HG02981 (cell line): ENCODE measurements around the gene SLC35F4.
"Not testable (repeated sequence)": the region's sequence is repeated elsewhere in the genome, so short reads cannot be mapped to it uniquely, and the experiment has no call there.

Experiments
- ATAC-seq: cut with Tn5 transposase; IDR thresholded peaks from one replicate; pipeline ENCODE4 v1.9.1; 2021; ENCODE audit warnings: mild to moderate bottlenecking, moderate library complexity; ENCODE audit not compliant: unreplicated experiment

The SLC35F4 gene

DNA sequence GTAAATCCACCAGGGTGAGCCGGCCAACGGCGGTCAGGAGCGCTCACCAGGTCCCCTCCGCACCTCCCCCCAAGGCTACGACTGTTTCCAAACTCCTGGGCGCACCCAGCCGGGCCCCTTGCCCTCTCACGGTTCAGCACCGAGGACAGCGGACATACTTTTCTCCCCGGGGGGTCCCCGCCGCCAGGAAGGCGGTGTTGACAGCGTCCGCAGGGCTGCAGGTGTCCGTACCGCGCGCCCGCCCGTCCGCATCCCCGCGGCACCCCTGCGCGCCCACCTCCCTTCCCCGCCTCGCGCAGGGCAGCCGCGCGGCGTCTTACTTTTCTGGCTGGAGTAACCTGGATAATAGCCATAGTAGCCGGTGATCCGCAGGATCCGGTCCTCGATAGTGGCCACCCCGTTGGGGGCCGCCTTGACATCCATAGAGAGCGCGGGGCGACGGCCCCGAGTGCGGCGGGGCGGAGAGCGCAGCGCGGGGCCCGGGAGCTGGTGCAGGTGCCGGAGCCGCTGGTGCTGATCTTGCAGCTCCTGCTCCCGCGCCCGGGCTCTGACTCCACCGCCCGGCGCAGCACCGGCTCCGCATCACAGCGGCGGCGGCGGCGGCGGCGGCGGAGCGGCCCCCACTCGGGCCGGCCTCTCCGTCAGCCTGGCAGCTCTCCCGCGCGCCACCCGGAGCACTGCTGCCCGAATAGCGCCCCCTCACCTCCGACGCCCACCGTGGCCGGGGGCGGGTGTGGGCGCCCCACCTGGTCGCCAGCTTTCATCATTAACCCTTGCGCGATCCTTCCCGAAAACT, at the start of gene SLC35F4:
Gene SLC35F4 (minus strand): TSS at position 690 of the 796 bp plus-strand sequence.
- ATAC-seq, result no peak

DNA sequence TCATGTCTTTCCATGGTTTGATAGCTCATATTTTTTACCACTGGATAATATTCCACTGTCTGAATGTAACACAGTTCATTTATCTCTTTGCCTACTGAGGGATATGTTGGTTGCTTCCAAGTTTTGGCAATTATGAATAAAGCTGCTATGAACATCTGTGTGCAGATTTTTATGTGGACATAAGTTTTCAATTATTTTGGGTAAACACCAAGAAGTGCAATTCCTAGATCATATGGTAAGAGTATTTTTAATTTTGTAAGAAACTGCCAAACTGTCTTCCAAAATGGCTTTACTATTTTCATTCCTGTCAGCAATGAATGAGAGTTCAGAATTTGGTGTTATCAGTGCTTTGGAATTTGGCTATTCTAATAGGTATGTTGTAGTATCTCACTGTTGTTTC, 43.7 kb upstream of the SLC35F4 start:
- ATAC-seq, result no peak

- no peak for ATAC-seq
Measured at GRCh38 chr14:57903954-57904353, 38.1 kb upstream of the SLC35F4 start.

- ATAC-seq, result no peak
Measured at GRCh38 chr14:57898837-57899572, 33.1 kb upstream of the SLC35F4 start.

GRCh38 chr14:57897144-57897748, 31.4 kb upstream of the SLC35F4 start:
- ATAC-seq, result no peak

DNA sequence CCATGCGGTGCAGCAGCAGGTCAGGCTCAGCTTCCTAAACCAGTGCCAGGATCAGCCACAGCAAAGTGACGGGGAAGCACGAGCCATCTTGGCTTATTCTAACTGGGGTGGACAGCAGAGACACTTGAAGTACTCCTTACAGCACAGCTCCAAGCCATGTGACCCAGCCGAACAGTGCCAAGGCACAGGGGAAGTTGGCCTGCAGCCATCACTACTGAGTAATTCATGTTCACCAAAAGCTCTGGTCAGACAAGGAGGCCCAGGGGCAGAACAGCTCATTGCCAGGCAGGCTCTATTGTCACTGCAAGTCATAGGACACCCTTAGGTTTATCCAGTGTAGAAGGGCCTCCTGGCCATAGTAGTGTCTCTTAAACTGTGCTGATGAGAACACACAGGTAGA, 23.4 kb upstream of the SLC35F4 start:
- ATAC-seq, result no peak

- no peak for ATAC-seq
Measured at GRCh38 chr14:57884175-57884574, 18.3 kb upstream of the SLC35F4 start.

- no peak for ATAC-seq
Measured at GRCh38 chr14:57883061-57883460, 17.2 kb upstream of the SLC35F4 start.

DNA sequence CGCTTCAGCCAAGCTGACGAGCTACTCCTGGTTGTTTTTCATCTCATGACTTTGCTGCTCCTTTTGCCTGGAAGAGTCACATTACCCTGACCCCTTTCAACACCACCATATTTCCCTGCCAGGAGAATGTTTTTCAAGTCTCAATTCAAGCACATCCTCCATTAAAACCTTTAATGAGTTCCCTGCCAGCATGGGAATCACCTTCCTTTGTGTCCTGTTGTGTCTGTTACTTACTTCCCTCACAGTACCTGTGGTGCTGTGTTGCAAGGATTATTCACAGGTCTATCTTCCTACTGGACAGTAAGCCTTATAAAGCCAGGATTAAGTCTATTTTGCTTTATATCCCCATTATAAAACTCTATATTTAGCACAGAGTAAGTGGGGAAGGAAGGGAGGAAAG, 13.6 kb upstream of the SLC35F4 start:
- no peak for ATAC-seq

DNA sequence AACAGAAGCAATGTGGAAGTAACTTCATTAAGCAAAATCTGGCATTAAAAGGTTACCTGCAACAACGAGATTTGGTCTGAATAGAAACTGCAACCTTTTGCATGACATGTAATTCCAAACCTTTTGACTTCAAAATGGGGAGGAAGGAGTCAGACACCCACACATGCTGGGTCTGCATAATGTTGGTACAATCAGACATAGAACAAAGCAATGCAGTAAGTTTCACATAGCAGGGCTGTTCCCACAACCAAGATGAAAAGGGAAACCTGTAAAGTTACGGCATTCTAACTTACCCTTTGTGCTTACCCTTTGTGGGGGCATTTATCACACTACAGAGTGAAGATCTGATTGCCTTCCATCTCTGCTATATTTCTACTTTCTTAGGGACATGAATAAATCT, 10.1 kb upstream of the SLC35F4 start:
- ATAC-seq, result no peak

DNA sequence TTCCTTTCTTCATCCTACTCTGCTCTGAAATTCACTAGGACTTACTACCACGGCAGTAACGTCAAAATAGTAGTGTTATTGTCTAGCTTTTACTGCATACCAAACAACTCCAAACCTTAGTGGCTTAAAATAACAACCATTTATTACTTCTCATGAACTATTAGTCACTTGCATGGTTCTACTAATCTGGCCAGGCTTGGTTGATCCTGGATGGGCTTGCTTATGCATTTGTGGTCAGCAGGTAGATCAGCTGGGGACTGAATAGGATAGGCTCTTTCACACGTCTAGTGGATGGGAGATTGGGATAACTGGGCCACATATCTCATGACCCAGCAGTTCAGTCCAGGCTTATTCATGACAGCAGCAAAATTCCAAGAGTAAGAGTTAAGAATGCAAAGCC, 9.4 kb upstream of the SLC35F4 start:
- no peak for ATAC-seq

DNA sequence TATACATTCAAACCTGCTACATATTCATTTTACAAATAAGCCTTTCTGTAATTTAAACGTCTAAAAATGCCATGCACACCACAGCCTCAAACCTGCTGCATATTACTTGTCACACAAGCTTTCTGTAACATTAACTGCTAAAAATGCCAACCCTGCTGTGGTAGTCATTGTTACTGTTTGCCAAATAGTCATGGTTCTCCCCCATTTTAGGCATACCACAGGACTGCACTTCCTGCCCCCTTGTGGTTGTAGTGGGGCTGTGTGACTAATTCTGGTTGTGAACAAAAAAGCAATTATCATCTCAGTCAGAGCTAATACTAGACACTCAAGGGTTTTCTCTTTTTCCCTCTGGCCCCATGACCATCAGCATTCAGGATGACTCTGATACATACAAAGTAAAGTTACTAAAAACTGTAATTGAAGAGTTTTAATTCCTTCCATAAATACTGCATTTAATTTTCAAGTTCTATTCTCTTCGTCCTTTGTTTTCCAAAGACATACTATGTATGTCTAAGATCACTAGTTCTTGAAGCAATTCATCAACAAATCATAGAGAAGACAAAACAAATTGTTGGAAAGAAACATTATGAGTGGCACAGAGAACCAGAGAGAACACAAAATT, 5.7 kb upstream of the SLC35F4 start:
- ATAC-seq, result peak; percentile 87

- no peak for ATAC-seq
Measured at GRCh38 chr14:57870686-57871457, 5.0 kb upstream of the SLC35F4 start.

DNA sequence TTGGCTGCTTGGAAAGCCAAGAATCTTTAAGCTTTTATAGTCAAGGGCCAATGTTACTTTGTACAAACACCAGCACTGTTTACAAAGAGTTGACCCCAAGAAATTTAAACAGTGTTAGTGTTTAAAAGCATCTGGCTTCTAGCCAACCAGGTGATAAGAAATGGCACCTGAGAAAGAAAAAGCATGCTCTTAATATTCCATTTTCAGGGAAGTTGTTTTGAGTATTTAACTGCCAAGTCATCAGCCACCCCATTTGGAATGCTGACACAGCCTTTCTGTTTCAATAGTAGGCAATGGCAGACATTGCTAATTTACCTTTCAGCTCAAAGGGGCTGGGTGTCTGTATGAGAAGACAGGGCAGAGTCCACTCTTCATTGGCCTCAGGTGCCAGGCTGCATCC, 3.7 kb upstream of the SLC35F4 start:
- ATAC-seq, result no peak

DNA sequence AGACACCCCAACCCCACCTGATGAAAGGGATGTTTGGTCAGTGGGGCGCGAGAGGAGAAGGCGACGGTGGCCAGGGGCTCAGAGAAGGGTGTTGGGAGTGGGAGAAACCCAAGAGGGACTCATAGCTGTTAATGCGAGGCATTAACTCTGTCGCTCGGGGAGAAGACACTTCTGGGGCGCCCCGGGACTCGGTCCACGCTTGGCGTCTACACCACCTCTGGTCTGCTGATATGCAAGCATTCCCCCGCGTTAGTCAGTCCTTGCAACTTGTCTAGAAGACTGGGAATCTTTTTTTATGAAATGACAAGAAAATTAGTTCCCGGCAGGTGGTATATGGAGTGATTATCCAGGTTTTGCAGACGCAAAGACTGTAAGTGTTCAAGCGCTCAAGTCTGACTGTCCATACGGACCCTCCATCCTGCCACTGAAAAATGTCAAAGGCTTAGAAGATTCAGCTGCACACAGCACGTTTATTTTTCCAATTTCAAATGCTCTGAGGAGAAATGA, 360 bp upstream of the SLC35F4 start:
- no peak for ATAC-seq

DNA sequence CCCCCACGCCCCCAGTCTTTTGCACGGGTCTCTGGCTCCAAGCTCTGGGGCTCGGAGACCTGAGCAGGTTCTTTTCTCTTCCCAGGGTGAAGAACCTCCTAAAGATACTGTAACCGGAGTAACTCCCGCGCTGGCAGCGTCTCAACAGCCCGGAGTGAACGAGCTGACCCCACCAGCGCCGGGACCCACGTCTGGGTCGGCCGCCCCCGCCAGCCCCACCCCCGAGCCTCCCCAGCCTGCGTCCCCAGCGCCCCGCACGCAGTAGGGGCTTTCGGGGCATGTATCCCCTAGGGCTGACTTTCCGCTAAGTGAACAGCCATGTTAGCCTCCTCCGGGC, 858 bp downstream of the SLC35F4 start:
- no peak for ATAC-seq

- ATAC-seq, result no peak
Measured at GRCh38 chr14:57864659-57865058, 1.2 kb downstream of the SLC35F4 start.

DNA sequence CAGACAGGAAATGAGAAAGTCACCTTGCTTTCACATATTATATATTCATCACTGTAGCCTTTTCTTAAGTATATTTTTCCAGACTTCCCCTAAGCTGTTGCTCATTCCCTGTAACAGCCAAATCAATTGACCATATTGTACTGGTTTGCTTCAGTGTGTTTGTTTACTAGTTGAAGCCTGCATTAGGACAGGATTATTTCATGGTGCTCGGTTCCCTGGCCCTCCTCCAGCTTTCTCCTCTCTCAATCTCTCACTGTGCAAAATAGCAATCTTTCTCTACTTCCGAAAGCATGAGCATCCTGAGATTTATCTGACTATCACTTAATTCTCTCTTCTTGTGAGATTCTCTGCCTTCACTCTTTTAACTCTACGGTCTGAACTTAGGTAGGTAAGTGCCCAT, 2.4 kb downstream of the SLC35F4 start:
- no peak for ATAC-seq

- ATAC-seq, result not testable (repeated sequence)
Measured at GRCh38 chr14:57855666-57856065, 10.2 kb downstream of the SLC35F4 start.

DNA sequence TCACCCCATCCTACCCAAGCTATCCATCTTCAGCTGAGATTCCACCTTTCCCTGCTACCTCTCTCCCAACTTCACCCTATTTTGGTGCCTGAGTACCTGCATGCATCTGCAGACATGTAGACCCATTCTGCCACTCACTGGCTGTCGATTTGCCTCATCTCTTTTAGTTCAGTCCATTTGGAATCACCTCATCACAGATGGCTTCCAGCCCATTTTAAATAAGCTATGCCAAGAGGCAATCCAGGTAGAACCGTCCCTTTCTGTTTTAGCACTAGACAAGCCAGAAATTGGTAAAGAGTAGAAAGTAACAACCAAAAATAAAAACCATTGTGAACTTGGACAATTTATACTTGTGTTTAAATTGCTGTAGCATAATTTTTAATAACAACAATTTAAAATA, 11.3 kb downstream of the SLC35F4 start:
- ATAC-seq, result no peak

DNA sequence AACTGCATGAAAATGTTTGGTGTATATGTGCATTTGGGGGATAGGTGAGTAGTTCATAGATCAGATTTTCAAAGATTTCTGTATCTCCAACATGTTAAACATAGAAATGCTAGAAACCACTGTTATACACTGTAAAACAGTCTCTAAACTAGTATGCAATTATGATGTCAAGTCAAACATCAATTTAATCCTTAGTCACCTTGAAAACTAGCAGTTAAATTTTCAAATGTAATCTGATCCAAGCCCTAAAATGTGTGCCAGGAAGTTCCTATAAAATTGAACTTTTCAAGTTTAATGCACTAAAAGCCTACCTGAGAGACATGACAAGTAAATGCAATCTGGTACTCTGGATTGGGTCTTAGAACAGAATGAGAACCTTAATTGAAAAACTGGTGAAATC, 14.5 kb downstream of the SLC35F4 start:
- ATAC-seq, result no peak
